Measurements from ENCODE around the gene CSF1R. TPM values are rescaled to one million over a fixed set of nuclear protein-coding genes. Genes with fewer than 3 reads are reported as not detected.
A peak's percentile ranks its signal among the peaks of the same experiment; 100 is the strongest.

CSF1R gene
- total and polyA plus RNA-seq, 2 of the 8 experiments (the other 6 are each of a cell fraction or from before 2014, with no cell fraction given): 0.12 TPM; not detected in 1

DNA sequence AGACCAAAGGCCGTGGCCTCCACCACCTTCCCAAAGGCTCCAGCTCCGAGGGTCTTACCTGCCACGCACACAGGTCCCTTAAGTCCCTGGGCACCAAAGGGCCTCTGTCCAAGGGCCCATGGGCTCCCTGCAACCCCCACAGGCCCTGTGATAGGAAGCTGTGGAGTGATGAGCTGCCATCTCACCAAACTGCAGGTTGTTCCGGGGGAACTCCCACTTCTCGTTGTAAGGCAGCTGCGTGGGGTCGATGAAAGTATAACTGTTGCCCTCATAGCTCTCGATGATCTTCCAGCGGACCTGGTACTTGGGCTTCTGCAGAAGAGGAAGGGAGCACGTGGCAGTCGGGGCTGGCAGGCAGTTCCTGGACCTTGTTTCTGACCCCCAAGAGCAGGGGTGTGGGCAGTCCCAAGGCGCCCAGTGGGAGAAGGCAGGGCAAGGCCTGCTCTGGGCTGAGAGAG is 24.8 kb downstream of the CSF1R start:
- no peak overlapping the region for H4K91ac ChIP-seq (replicated peaks; ENCODE audit: insufficient read length, low read length)
- no peak overlapping the region for H3K14ac ChIP-seq (ENCODE audit: insufficient read length)
- ChIA-PET CTCF (ENCODE audit: partially characterized antibody) (interaction anchor here (0.8 to 1.8 kb wide), 6 partner anchors 12 to 157 kb away, joined by 3 to 6 read pairs (median 4); no protein-coding TSS in a partner anchor), POLR2A (ENCODE audit: partially characterized antibody) (no interaction called here)
- no peak overlapping the region for H2BK20ac ChIP-seq (ENCODE audit: low read length)
- no peaks in the 10 kb centered on the region for H3K36me3 ChIP-seq (ENCODE audit: control insufficient read depth in 2 of 4, insufficient read depth in 4 of 4, low read length in 3 of 4)
- no peak overlapping the region for H2BK12ac ChIP-seq (ENCODE audit: low read depth, low read length)
- H3K4me1 ChIP-seq (replicated peaks in 1 of 4; ENCODE audit: control insufficient read depth in 3 of 4, insufficient read depth in 4 of 4, low read length in 3 of 4): peaks cover 0 to 17% (median 2%) of the 10 kb centered on the region in 4 experiments; a peak in 4 of 7 replicates
- DNase-seq (ENCODE audit: low read depth in 1 of 2, low spot score in 2 of 2) (no peak), FAIRE-seq (no peak)
- H2AK5ac ChIP-seq (ENCODE audit: low read depth, low read length): no peak overlapping the region
- H3K79me1 ChIP-seq (ENCODE audit: low read depth, low read length): no peaks in the 10 kb centered on the region
- H3K9me3 ChIP-seq (ENCODE audit: insufficient read depth in 2 of 2, low read depth in 1 of 2, low read length in 1 of 2): no peaks in the 10 kb centered on the region
- no peak overlapping the region for H4K5ac ChIP-seq (ENCODE audit: insufficient read length, low read depth, low read length)
- H3K23ac ChIP-seq (ENCODE audit: insufficient read length): no peak overlapping the region
- no peaks in the 10 kb centered on the region for H3K23me2 ChIP-seq (ENCODE audit: low read depth, low read length)
- no peak overlapping the region for H3K18ac ChIP-seq (ENCODE audit: extremely low read depth, low read length)
- H3K4ac ChIP-seq (replicated peaks; ENCODE audit: insufficient read length, low read depth, low read length): no peak overlapping the region
- no peak overlapping the region for H3K56ac ChIP-seq (replicated peaks; ENCODE audit: insufficient read length, low read depth, low read length)
- 0 out of 2 replicates have a peak overlapping the region, but pooled peaks have one; percentile 12 for H2BK5ac ChIP-seq (ENCODE audit: low read depth, low read length)
- H3K27me3 ChIP-seq (replicated peaks in 1 of 4; ENCODE audit: control insufficient read depth in 3 of 4, extremely low read depth in 1 of 4, insufficient read depth in 3 of 4, low read length in 3 of 4): peaks cover 0 to 2% (median 0%) of the 10 kb centered on the region in 4 experiments; a peak in 3 of 7 replicates
- no peak overlapping the region for H3K4me3 ChIP-seq (ENCODE audit: extremely low read depth in 1 of 4, insufficient read depth in 2 of 4, low read depth in 3 of 4, low read length in 4 of 4)
- H3K79me2 ChIP-seq (ENCODE audit: control insufficient read depth in 1 of 2, insufficient read depth in 2 of 2, low read length in 2 of 2): no peaks in the 10 kb centered on the region
- no peak overlapping the region for H2BK120ac ChIP-seq (replicated peaks; ENCODE audit: low read depth, low read length)
- no peak overlapping the region for H2AFZ ChIP-seq (ENCODE audit: low read length)
- H3K9ac ChIP-seq (replicated peaks in 1 of 4; ENCODE audit: extremely low read depth in 1 of 4, low read depth in 3 of 4, low read length in 3 of 4): no peak overlapping the region
- H3K4me2 ChIP-seq (ENCODE audit: insufficient read depth in 1 of 2, low read depth in 2 of 2, low read length in 2 of 2): no peak overlapping the region
- H3K27ac ChIP-seq (ENCODE audit: low read depth, low read length): no peak overlapping the region
- WGBS, 2 experiments (ENCODE audit: extremely low coverage in 1 of 2, insufficient coverage in 1 of 2, insufficient read length in 1 of 2, insufficient replicate concordance in 2 of 2, low coverage in 1 of 2, low lambda C conversion rate in 2 of 2, missing lambda C conversion rate in 1 of 2): 88% methylated on average over 12 of the region's 12 CpGs; no CpG with 5 or more reads in 1 of the 2 experiments
- H2BK15ac ChIP-seq (ENCODE audit: low read length): no peak overlapping the region
- no peak overlapping the region for H4K8ac ChIP-seq (ENCODE audit: extremely low read depth, insufficient read depth, low read length)
- no peaks in the 10 kb centered on the region for H4K20me1 ChIP-seq (replicated peaks in 1 of 2; ENCODE audit: control insufficient read depth in 1 of 2, insufficient read depth in 2 of 2, low read length in 2 of 2)
- TF ChIP-seq CREB1 (IDR thresholded peaks at IDR 0.05): no peak
- TF ChIP-seq ASH2L (IDR thresholded peaks at IDR 0.05; ENCODE audit: low read length): no peak
- no peak for TF ChIP-seq HDAC2 (IDR thresholded peaks at IDR 0.05; ENCODE audit: borderline replicate concordance in 1 of 2, low read depth in 2 of 2, low read length in 2 of 2)
- TF ChIP-seq POLR2A (IDR thresholded peaks at IDR 0.05; ENCODE audit: control extremely low read depth in 1 of 2, low read depth in 2 of 2, low read length in 2 of 2): no peak
- no peak for TF ChIP-seq BACH1 (IDR thresholded peaks at IDR 0.05; ENCODE audit: low read length)
- TF ChIP-seq E2F6 (IDR thresholded peaks at IDR 0.05): no peak
- no peak for TF ChIP-seq CHD1 (IDR thresholded peaks at IDR 0.05; ENCODE audit: low read depth, low read length)
- no peak for TF ChIP-seq KDM4A (IDR thresholded peaks at IDR 0.05; ENCODE audit: low read depth, low read length, severe bottlenecking)
- no peak for TF ChIP-seq CTCF (IDR thresholded peaks at IDR 0.05; ENCODE audit: control extremely low read depth in 1 of 3, insufficient read depth in 1 of 3, low read depth in 1 of 3, low read length in 3 of 3)
- TF ChIP-seq TAF7 (optimal IDR thresholded peaks at IDR 0.05; ENCODE audit: borderline replicate concordance, low read depth, low read length): no peak
- TF ChIP-seq SIN3A (conservative IDR thresholded peaks at IDR 0.05 in 1 of 2, IDR thresholded peaks at IDR 0.05 in 1 of 2; ENCODE audit: low read depth in 1 of 2, low read length in 2 of 2): no peak
